NAMALWA (cell line): ENCODE results near the gene ZNF483.
"Not testable (repeated sequence)": the region's sequence is repeated elsewhere in the genome, so short reads cannot be mapped to it uniquely, and the experiment has no call there.

ENCODE experiments used
- DNase-seq: peaks from one replicate; pipeline ENCODE4 v3.0.0-alpha.2; 2015; ENCODE audit warnings: low spot score

ZNF483 gene

GRCh38 chr9:111610845-111611244 is 85.9 kb downstream of the ZNF483 start:
- DNase-seq, result no peak

- no peak for DNase-seq
Measured at GRCh38 chr9:111613436-111614040, 88.6 kb downstream of the ZNF483 start.

- DNase-seq, result no peak
Measured at GRCh38 chr9:111615928-111616327, 90.9 kb downstream of the ZNF483 start.

GRCh38 chr9:111617349-111617748 is 92.4 kb downstream of the ZNF483 start:
- DNase-seq, result not testable (repeated sequence)

- peak; percentile 38 for DNase-seq
Measured at GRCh38 chr9:111621895-111622480, 97.0 kb downstream of the ZNF483 start.

- no peak for DNase-seq
Measured at GRCh38 chr9:111622626-111623025, 97.6 kb downstream of the ZNF483 start.
